CD4-positive, alpha-beta T cell treated with Interleukin-12 subunit alpha and Interleukin-12 subunit beta, for 1 hour (primary cell): Measurements from ENCODE around the gene OAS1.

Source experiments
- DNase-seq: peaks from one replicate; pipeline ENCODE4 v3.0.0-alpha.2; 2020

The OAS1 gene

DNA sequence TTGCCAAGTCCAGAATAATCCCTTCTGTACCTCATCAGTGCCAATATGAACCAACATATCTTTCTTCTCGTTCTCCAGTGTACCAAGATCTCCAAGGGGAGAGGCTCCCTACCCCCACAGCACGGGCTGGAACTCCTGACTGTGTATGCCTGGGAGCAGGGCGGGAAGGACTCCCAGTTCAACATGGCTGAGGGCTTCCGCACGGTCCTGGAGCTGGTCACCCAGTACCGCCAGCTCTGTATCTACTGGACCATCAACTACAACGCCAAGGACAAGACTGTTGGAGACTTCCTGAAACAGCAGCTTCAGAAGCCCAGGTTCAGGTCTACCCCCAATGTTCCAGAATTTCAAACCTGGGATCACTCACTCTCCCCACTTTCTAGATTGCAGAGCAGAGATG is 61.1 kb downstream of the OAS1 start:
- DNase-seq = no peak
